ENCODE results near the gene NENF.
A peak's percentile ranks its signal among the peaks of the same experiment; 100 is the strongest.
"Not testable (repeated sequence)": the region's sequence is repeated elsewhere in the genome, so short reads cannot be mapped to it uniquely, and the experiment has no call there.

The NENF gene

GRCh38 chr1:212475831-212476230 is 43.1 kb downstream of the NENF start:
- not testable (repeated sequence) for H4K8ac ChIP-seq (ENCODE audit: low read depth, low read length); H3K9me3 ChIP-seq (replicated peaks in 1 of 2; ENCODE audit: control insufficient read depth in 2 of 2, insufficient read depth in 1 of 2, low read depth in 1 of 2, low read length in 2 of 2); H3K9ac ChIP-seq (ENCODE audit: low read depth, low read length, poor library complexity); H2BK5ac ChIP-seq (ENCODE audit: low read length); H3K4me2 ChIP-seq (ENCODE audit: insufficient read depth, low read length, poor library complexity, severe bottlenecking); H3K4me1 ChIP-seq (ENCODE audit: control insufficient read depth in 2 of 2, insufficient read depth in 1 of 2, low read depth in 1 of 2, low read length in 2 of 2); H3K36me3 ChIP-seq (replicated peaks in 1 of 2; ENCODE audit: control insufficient read depth in 2 of 2, insufficient read depth in 2 of 2, low read length in 2 of 2); H2BK120ac ChIP-seq (ENCODE audit: low read depth, low read length); H2AFZ ChIP-seq (ENCODE audit: low read length); H3K23ac ChIP-seq (ENCODE audit: low read depth, low read length, poor library complexity); H3K4ac ChIP-seq (ENCODE audit: low read length); H4K91ac ChIP-seq (ENCODE audit: low read depth, low read length, poor library complexity); H3K4me3 ChIP-seq (ENCODE audit: low read length in 2 of 2); H3K79me1 ChIP-seq (ENCODE audit: low read depth, low read length); H3K18ac ChIP-seq (ENCODE audit: low read length); H2BK12ac ChIP-seq (ENCODE audit: low read length); H3K14ac ChIP-seq (ENCODE audit: low read length); H2AK5ac ChIP-seq (ENCODE audit: low read depth, low read length); H2BK15ac ChIP-seq (ENCODE audit: low read length); DNase-seq (ENCODE audit: low spot score); H3K27ac ChIP-seq (replicated peaks; ENCODE audit: low read length)
- no CpG with 5 or more reads among the region's 3 CpGs for WGBS, 2 donors (ENCODE audit: extremely low coverage in 2 of 2, insufficient read length in 2 of 2, insufficient replicate concordance in 1 of 2)
- H3K27me3 ChIP-seq (ENCODE audit: control insufficient read depth in 3 of 3, insufficient read depth in 3 of 3, low read depth in 1 of 3, low read length in 3 of 3): peaks cover 0 to 13% (median 0%) of the 10 kb centered on the region in 3 experiments

- peaks cover 5% of the 10 kb centered on the region in 2 donors for H3K4me1 ChIP-seq (ENCODE audit: control insufficient read depth in 2 of 2, insufficient read depth in 1 of 2, low read depth in 1 of 2, low read length in 2 of 2)
- no peak overlapping the region for H3K23ac ChIP-seq (ENCODE audit: low read depth, low read length, poor library complexity)
- H2BK12ac ChIP-seq (ENCODE audit: low read length): no peak overlapping the region
- H2BK15ac ChIP-seq (ENCODE audit: low read length): no peak overlapping the region
- no peak overlapping the region for H2AFZ ChIP-seq (ENCODE audit: low read length)
- H3K4ac ChIP-seq (ENCODE audit: low read length): no peak overlapping the region
- H3K4me3 ChIP-seq (ENCODE audit: low read length in 2 of 2): no peak overlapping the region
- no peak overlapping the region for H2AK5ac ChIP-seq (ENCODE audit: low read depth, low read length)
- no peak overlapping the region for H2BK5ac ChIP-seq (ENCODE audit: low read length)
- H3K4me2 ChIP-seq (ENCODE audit: insufficient read depth, low read length, poor library complexity, severe bottlenecking): no peak overlapping the region
- H3K36me3 ChIP-seq (replicated peaks in 1 of 2; ENCODE audit: control insufficient read depth in 2 of 2, insufficient read depth in 2 of 2, low read length in 2 of 2): no peaks in the 10 kb centered on the region
- H2BK120ac ChIP-seq (ENCODE audit: low read depth, low read length): no peak overlapping the region
- no CpG with 5 or more reads among the region's 12 CpGs for WGBS, 2 donors (ENCODE audit: extremely low coverage in 2 of 2, insufficient read length in 2 of 2, insufficient replicate concordance in 1 of 2)
- peaks cover 0 to 13% (median 0%) of the 10 kb centered on the region in 3 experiments for H3K27me3 ChIP-seq (ENCODE audit: control insufficient read depth in 3 of 3, insufficient read depth in 3 of 3, low read depth in 1 of 3, low read length in 3 of 3)
- H3K18ac ChIP-seq (ENCODE audit: low read length): no peak overlapping the region
- H3K79me1 ChIP-seq (ENCODE audit: low read depth, low read length): no peaks in the 10 kb centered on the region
- H3K14ac ChIP-seq (ENCODE audit: low read length): no peak overlapping the region
- no peak overlapping the region for H4K91ac ChIP-seq (ENCODE audit: low read depth, low read length, poor library complexity)
- no peak overlapping the region for H4K8ac ChIP-seq (ENCODE audit: low read depth, low read length)
- no peak overlapping the region for H3K27ac ChIP-seq (replicated peaks; ENCODE audit: low read length)
- peak; percentile 84 for DNase-seq (ENCODE audit: low spot score)
- no peak overlapping the region for H3K9ac ChIP-seq (ENCODE audit: low read depth, low read length, poor library complexity)
- H3K9me3 ChIP-seq (replicated peaks in 1 of 2; ENCODE audit: control insufficient read depth in 2 of 2, insufficient read depth in 1 of 2, low read depth in 1 of 2, low read length in 2 of 2): no peaks in the 10 kb centered on the region
These were observed 44.4 kb downstream of the NENF start for GRCh38 chr1:212477014-212477679.

- no peak overlapping the region for H4K91ac ChIP-seq (ENCODE audit: low read depth, low read length, poor library complexity)
- no peak overlapping the region for H2AK5ac ChIP-seq (ENCODE audit: low read depth, low read length)
- H3K9me3 ChIP-seq (replicated peaks in 1 of 2; ENCODE audit: control insufficient read depth in 2 of 2, insufficient read depth in 1 of 2, low read depth in 1 of 2, low read length in 2 of 2): no peaks in the 10 kb centered on the region
- no CpG with 5 or more reads among the region's 8 CpGs for WGBS, 2 donors (ENCODE audit: extremely low coverage in 2 of 2, insufficient read length in 2 of 2, insufficient replicate concordance in 1 of 2)
- no peak overlapping the region for H2AFZ ChIP-seq (ENCODE audit: low read length)
- H3K27me3 ChIP-seq (ENCODE audit: control insufficient read depth in 3 of 3, insufficient read depth in 3 of 3, low read depth in 1 of 3, low read length in 3 of 3): peaks cover 0 to 10% (median 0%) of the 10 kb centered on the region in 3 experiments
- H3K4me3 ChIP-seq (ENCODE audit: low read length in 2 of 2): no peak overlapping the region
- no peak overlapping the region for H3K18ac ChIP-seq (ENCODE audit: low read length)
- no peak overlapping the region for H3K4me2 ChIP-seq (ENCODE audit: insufficient read depth, low read length, poor library complexity, severe bottlenecking)
- no peak for DNase-seq (ENCODE audit: low spot score)
- H2BK15ac ChIP-seq (ENCODE audit: low read length): no peak overlapping the region
- H3K4ac ChIP-seq (ENCODE audit: low read length): no peak overlapping the region
- H3K23ac ChIP-seq (ENCODE audit: low read depth, low read length, poor library complexity): no peak overlapping the region
- H3K9ac ChIP-seq (ENCODE audit: low read depth, low read length, poor library complexity): no peak overlapping the region
- no peak overlapping the region for H4K8ac ChIP-seq (ENCODE audit: low read depth, low read length)
- no peak overlapping the region for H3K27ac ChIP-seq (replicated peaks; ENCODE audit: low read length)
- H2BK5ac ChIP-seq (ENCODE audit: low read length): no peak overlapping the region
- H2BK120ac ChIP-seq (ENCODE audit: low read depth, low read length): no peak overlapping the region
- H3K14ac ChIP-seq (ENCODE audit: low read length): no peak overlapping the region
- H2BK12ac ChIP-seq (ENCODE audit: low read length): no peak overlapping the region
- peaks cover 5% of the 10 kb centered on the region in 2 donors for H3K4me1 ChIP-seq (ENCODE audit: control insufficient read depth in 2 of 2, insufficient read depth in 1 of 2, low read depth in 1 of 2, low read length in 2 of 2)
- no peaks in the 10 kb centered on the region for H3K79me1 ChIP-seq (ENCODE audit: low read depth, low read length)
- H3K36me3 ChIP-seq (replicated peaks in 1 of 2; ENCODE audit: control insufficient read depth in 2 of 2, insufficient read depth in 2 of 2, low read length in 2 of 2): no peaks in the 10 kb centered on the region
These were observed 45.2 kb downstream of the NENF start for GRCh38 chr1:212477680-212478466.

- DNase-seq (ENCODE audit: low spot score): no peak
- H3K36me3 ChIP-seq (replicated peaks in 1 of 2; ENCODE audit: control insufficient read depth in 2 of 2, insufficient read depth in 2 of 2, low read length in 2 of 2): no peaks in the 10 kb centered on the region
- no peak overlapping the region for H2BK15ac ChIP-seq (ENCODE audit: low read length)
- no peak overlapping the region for H3K4ac ChIP-seq (ENCODE audit: low read length)
- H3K9ac ChIP-seq (ENCODE audit: low read depth, low read length, poor library complexity): no peak overlapping the region
- no peak overlapping the region for H2AK5ac ChIP-seq (ENCODE audit: low read depth, low read length)
- no peak overlapping the region for H3K4me2 ChIP-seq (ENCODE audit: insufficient read depth, low read length, poor library complexity, severe bottlenecking)
- WGBS, 2 donors (ENCODE audit: extremely low coverage in 2 of 2, insufficient read length in 2 of 2, insufficient replicate concordance in 1 of 2): no CpG with 5 or more reads among the region's 12 CpGs
- no peak overlapping the region for H3K4me3 ChIP-seq (ENCODE audit: low read length in 2 of 2)
- H4K91ac ChIP-seq (ENCODE audit: low read depth, low read length, poor library complexity): no peak overlapping the region
- H3K14ac ChIP-seq (ENCODE audit: low read length): no peak overlapping the region
- H3K79me1 ChIP-seq (ENCODE audit: low read depth, low read length): no peaks in the 10 kb centered on the region
- no peak overlapping the region for H3K18ac ChIP-seq (ENCODE audit: low read length)
- no peak overlapping the region for H2BK5ac ChIP-seq (ENCODE audit: low read length)
- H2BK12ac ChIP-seq (ENCODE audit: low read length): no peak overlapping the region
- H3K27me3 ChIP-seq (ENCODE audit: control insufficient read depth in 3 of 3, insufficient read depth in 3 of 3, low read depth in 1 of 3, low read length in 3 of 3): peaks cover 0 to 10% (median 0%) of the 10 kb centered on the region in 3 experiments
- H4K8ac ChIP-seq (ENCODE audit: low read depth, low read length): no peak overlapping the region
- no peaks in the 10 kb centered on the region for H3K9me3 ChIP-seq (replicated peaks in 1 of 2; ENCODE audit: control insufficient read depth in 2 of 2, insufficient read depth in 1 of 2, low read depth in 1 of 2, low read length in 2 of 2)
- H2AFZ ChIP-seq (ENCODE audit: low read length): no peak overlapping the region
- H3K4me1 ChIP-seq (ENCODE audit: control insufficient read depth in 2 of 2, insufficient read depth in 1 of 2, low read depth in 1 of 2, low read length in 2 of 2): peaks cover 5% of the 10 kb centered on the region in 2 donors
- H2BK120ac ChIP-seq (ENCODE audit: low read depth, low read length): no peak overlapping the region
- no peak overlapping the region for H3K27ac ChIP-seq (replicated peaks; ENCODE audit: low read length)
- H3K23ac ChIP-seq (ENCODE audit: low read depth, low read length, poor library complexity): no peak overlapping the region
These were observed 45.8 kb downstream of the NENF start for GRCh38 chr1:212478467-212479025.

Data from neuronal stem cell (in vitro differentiated cells).